Erythroblast (primary cell): ENCODE data around the gene SRCIN1.

Source experiments
- GATA1 ChIP-seq: IDR thresholded peaks from 2 replicates; pipeline ENCODE4 v1.6.1; 2011; ENCODE audit warnings: low read depth, mild to moderate bottlenecking, control low read depth, low read length, moderate library complexity
- POLR2A ChIP-seq: IDR thresholded peaks from 2 replicates; pipeline ENCODE4 v1.6.1; 2011; ENCODE audit warnings: mild to moderate bottlenecking, low read length

DNA sequence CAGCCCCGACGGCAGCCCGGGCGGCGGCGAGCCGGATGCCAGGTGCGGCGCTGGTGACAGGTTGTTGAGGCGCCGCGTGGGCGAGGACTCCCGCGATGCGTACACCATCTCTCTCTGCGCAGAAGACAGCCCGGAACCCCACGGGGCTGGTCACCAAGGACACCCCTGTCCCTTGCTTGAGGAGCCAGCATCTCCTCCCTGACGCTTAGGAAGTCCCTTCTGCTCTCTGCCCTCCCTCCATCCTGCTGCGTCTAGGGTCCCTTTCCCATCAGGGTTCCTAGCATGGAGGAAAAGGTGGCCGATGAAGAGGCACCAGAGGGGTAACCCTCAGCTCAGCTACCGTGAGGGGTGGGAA, 43.6 kb downstream of the SRCIN1 start:
- no peak for TF ChIP-seq POLR2A
- no peak for TF ChIP-seq GATA1
